Heart left ventricle (tissue), 16 donors: ENCODE results near the gene HIPK2. TPM values are rescaled to one million over a fixed set of nuclear protein-coding genes. Genes with fewer than 3 reads are reported as not detected.
"Not testable (repeated sequence)": the region's sequence is repeated elsewhere in the genome, so short reads cannot be mapped to it uniquely, and the experiment has no call there.

Source experiments
- ATAC-seq, 4 donors: fragments of 200-7000 bp; cut with Tn5 transposase; one replicate each; pipeline ENCODE4 v1.9.1; 2020 to 2022; ENCODE audit warnings: moderate library complexity in 4 of 4, mild to moderate bottlenecking in 3 of 4, moderate number of reproducible peaks in 1 of 4
- DNase-seq, 5 donors: peaks; one replicate each; pipeline ENCODE4 v3.0.0-alpha.2; 2020
- H3K27ac ChIP-seq, 12 donors: fragments of 200-600 bp; sonication (generic) in 4 of 12; one replicate each; pipeline versions ENCODE4 v1.5.0 to v1.8.0; 2016 to 2022; ENCODE audit warnings: mild to moderate bottlenecking in 2 of 12
- H3K27me3 ChIP-seq, 9 donors: fragments of 200-600 bp; sonication (generic) in 2 of 9; one replicate each; pipeline versions ENCODE4 v1.5.1 to v1.8.0; 2016 to 2022; ENCODE audit warnings: mild to moderate bottlenecking in 3 of 9
- H3K36me3 ChIP-seq, 9 donors: fragments of 200-600 bp; sonication (generic) in 2 of 9; one replicate each; pipeline versions ENCODE4 v1.5.0 to v1.8.0; 2018 to 2022; ENCODE audit warnings: mild to moderate bottlenecking in 2 of 9
- H3K4me1 ChIP-seq, 12 donors: fragments of 200-600 bp; sonication (generic) in 4 of 12; one replicate each; pipeline versions ENCODE4 v1.5.0 to v1.8.0; 2016 to 2022; ENCODE audit warnings: mild to moderate bottlenecking in 3 of 12
- H3K4me3 ChIP-seq, 12 donors: fragments of 200-600 bp; sonication (generic) in 4 of 12; one replicate each; pipeline versions ENCODE4 v1.5.0 to v1.8.0; 2017 to 2022; ENCODE audit warnings: mild to moderate bottlenecking in 9 of 12, moderate library complexity in 4 of 12
- H3K9me3 ChIP-seq, 12 donors: fragments of 200-600 bp; sonication (generic) in 4 of 12; one replicate each; pipeline versions ENCODE4 v1.5.0 to v1.8.0; 2016 to 2022; ENCODE audit warnings: mild to moderate bottlenecking in 1 of 12
- CTCF ChIP-seq, 12 donors: fragments of 200-600 bp; sonication (generic) in 4 of 12; IDR thresholded peaks; one replicate each; pipeline versions ENCODE4 v1.5.0 to v1.8.0; 2018 to 2022; ENCODE audit warnings: antibody characterized with exemption in 12 of 12, mild to moderate bottlenecking in 5 of 12
- POLR2A ChIP-seq, 2 donors: fragments of 450-650 bp; IDR thresholded peaks; one replicate each; pipeline ENCODE4 v1.6.1; 2017; ENCODE audit warnings: antibody characterized with exemption in 2 of 2, mild to moderate bottlenecking in 2 of 2, moderate library complexity in 2 of 2
- WGBS, 4 donors: extraction: QIAGEN DNeasy Blood & Tissue Kit in 2 of 4; methylation state at CpG; one replicate each; pipeline versions ENCODE4 v1.1.5 to v1.1.7; 2013 to 2018; 5-methylcytosine and 5-hydroxymethylcytosine counted together
- intact Hi-C, 10 donors: fragments of 100-400 bp; cut with DNase I; formaldehyde crosslinking; loops; one replicate each; pipeline versions ENCODE4 v1.11.1 to v1.14.2; 2022
- polyA plus RNA-seq, 2 donors: library from polyadenylated mRNA; stranded (reverse); fragments of 200-250 nt; gene quantifications; one replicate each; pipeline ENCODE4 v1.2.3, GENCODE V29; 2013
- total RNA-seq, 9 donors: library from RNA; depleted of rRNA in 2 of 9; stranded (reverse); fragments of >200 nt in 2 of 9; fragmentation: NEBNext Ultra II Directional in 3 of 9; extraction: Animal tissue kit (Norgen Biotek cat#: 25700) in 3 of 9; gene quantifications; one replicate each; pipeline versions ENCODE4 v1.1.0 to v1.2.4, GENCODE V29; 2016 to 2023
- donor health status: ischemic (EF 13 %, LVEDD 7.1; RV severe dilation, severe dysfunction).
- donor health status: healthy with polysubstance abuse.
- donor health status: DM: no; HTN: yes; CAD: no.
- donor health status: DM: no; HTN: no; CAD: no.
- donor health status: ischemic (EF 25% LVEDD 6.9; RV normal size, moderate dysfunction).
- donor health status: ischemic (EF 25% LVEDD 5.7; RV mildly dilated, moderate dysfunction).
- donor health status: healthy.
- donor health status: DM: yes; HTN: yes; CAD: no.
- donor health status: ischemic (EF 35%, LVEDD 5.7; RV mildly dilated, moderate dysfunction).
- donor health status: nonischemic (EF 11% LVEDD 7.7; RV severe dilation, severe dysfunction).
- donor health status: DM: yes; HTN: yes; CAD: no.
- donor health status: PGD.
- donor health status: ischemic (EF 29% LVEDD 5.4; RV normal size, mild dysfunction).
- donor health status: nonischemic (EF 23%, LVEDD 6.1; RV moderate dilation, normal function).

The HIPK2 gene
- total and polyA plus RNA-seq, 11 donors: 43.2 to 244 (median 143) TPM

- no peak for TF ChIP-seq POLR2A (IDR thresholded peaks at IDR 0.05)
- TF ChIP-seq CTCF (IDR thresholded peaks at IDR 0.05): no peak
- Histone ChIP-seq H3K27me3 (no peaks in the 10 kb centered on the region), H3K36me3 (peaks cover 3 to 100% (median 98%) of the 10 kb centered on the region in 9 donors), H3K4me1 (no peaks in the 10 kb centered on the region), H3K27ac (no peak overlapping the region), H3K9me3 (no peaks in the 10 kb centered on the region), H3K4me3 (no peak overlapping the region)
- intact Hi-C loops: loop anchor here in 4 of 10 donors (10.0 kb wide), 2 partner anchors 109 to 391 kb away; no protein-coding TSS in a partner anchor
- no peak for DNase-seq
- no peak for ATAC-seq
- 91 to 95% (median 94%) methylated on average over 10 of the region's 10 CpGs for WGBS, 4 donors
These were observed 163.8 kb downstream of the HIPK2 start for GRCh38 chr7:139613971-139614411.

- not testable (repeated sequence) for H3K4me1 ChIP-seq, H3K27me3 ChIP-seq, H3K27ac ChIP-seq, DNase-seq, H3K9me3 ChIP-seq, H3K4me3 ChIP-seq, ATAC-seq
- intact Hi-C loops: loop anchor here in 4 of 10 donors (10.0 kb wide), 2 partner anchors 107 to 393 kb away; no protein-coding TSS in a partner anchor
- 93 to 96% (median 94%) methylated on average over 2 of the region's 2 CpGs for WGBS, 4 donors
- peaks cover 3 to 99% (median 86%) of the 10 kb centered on the region in 9 donors for H3K36me3 ChIP-seq
These were observed 166.2 kb downstream of the HIPK2 start for GRCh38 chr7:139611556-139611955.

- Histone ChIP-seq H3K4me3 (no peak overlapping the region), H3K9me3 (no peaks in the 10 kb centered on the region), H3K4me1 (no peaks in the 10 kb centered on the region), H3K36me3 (peaks cover 3 to 99% (median 86%) of the 10 kb centered on the region in 9 donors), H3K27ac (no peak overlapping the region), H3K27me3 (no peaks in the 10 kb centered on the region)
- ATAC-seq (no peak), DNase-seq (no peak)
- TF ChIP-seq CTCF (IDR thresholded peaks at IDR 0.05): no peak
- TF ChIP-seq POLR2A (IDR thresholded peaks at IDR 0.05): no peak
- intact Hi-C loops: loop anchor here in 4 of 10 donors (10.0 kb wide), 2 partner anchors 106 to 394 kb away; no protein-coding TSS in a partner anchor
- WGBS, 4 donors: 92 to 96% (median 93%) methylated on average over 5 of the region's 5 CpGs
These were observed 167.2 kb downstream of the HIPK2 start for GRCh38 chr7:139610595-139610994.

- Histone ChIP-seq H3K27ac (no peak overlapping the region), H3K9me3 (no peaks in the 10 kb centered on the region), H3K27me3 (no peaks in the 10 kb centered on the region), H3K4me1 (peaks cover 0 to 23% (median 0%) of the 10 kb centered on the region in 12 donors), H3K36me3 (peaks cover 3 to 97% (median 86%) of the 10 kb centered on the region in 9 donors), H3K4me3 (no peak overlapping the region)
- WGBS, 4 donors: 52 to 76% (median 56%) methylated on average over 5 of the region's 5 CpGs
- intact Hi-C loops: loop anchor here in 7 of 10 donors (2.0 to 10.0 kb wide), 5 partner anchors 99 to 741 kb away; no protein-coding TSS in a partner anchor
- ATAC-seq: peak in 3 of 4 donors; percentile 59 to 78 (median 78)
- TF ChIP-seq CTCF (IDR thresholded peaks at IDR 0.05) (no peak), POLR2A (IDR thresholded peaks at IDR 0.05) (no peak)
- DNase-seq: peak in 3 of 5 donors; percentile 37 to 66 (median 59)
These were observed 173.9 kb downstream of the HIPK2 start for GRCh38 chr7:139603896-139604295.
